ENCODE data around the gene PHTF2.

PHTF2 gene

GRCh38 chr7:77899516-77899915, 100.9 kb downstream of the PHTF2 start:
- Histone ChIP-seq H3K9me3 (ENCODE audit: control insufficient read depth in 2 of 2, low read length in 2 of 2) (no peaks in the 10 kb centered on the region), H3K27ac (ENCODE audit: low read length) (no peak overlapping the region), H3K4me3 (ENCODE audit: low read length in 2 of 2) (no peak overlapping the region), H3K4me1 (ENCODE audit: control insufficient read depth, insufficient read depth, low read length) (no peaks in the 10 kb centered on the region), H3K27me3 (ENCODE audit: control insufficient read depth in 1 of 2, insufficient read depth in 2 of 2, low read length in 2 of 2) (no peaks in the 10 kb centered on the region), H3K36me3 (ENCODE audit: control insufficient read depth in 2 of 2, insufficient read depth in 2 of 2, low read length in 2 of 2) (peaks cover 0 to 4% of the 10 kb centered on the region in 2 donors), H3K9ac (ENCODE audit: low read length in 2 of 2) (no peak overlapping the region)

GRCh38 chr7:77903597-77903996, 105.0 kb downstream of the PHTF2 start:
- no peak overlapping the region for H3K27ac ChIP-seq (ENCODE audit: low read length)
- H3K9me3 ChIP-seq (ENCODE audit: control insufficient read depth in 2 of 2, low read length in 2 of 2) = no peaks in the 10 kb centered on the region
- H3K27me3 ChIP-seq (ENCODE audit: control insufficient read depth in 1 of 2, insufficient read depth in 2 of 2, low read length in 2 of 2) = no peaks in the 10 kb centered on the region
- H3K9ac ChIP-seq (ENCODE audit: low read length in 2 of 2) = no peak overlapping the region
- no peaks in the 10 kb centered on the region for H3K4me1 ChIP-seq (ENCODE audit: control insufficient read depth, insufficient read depth, low read length)
- H3K36me3 ChIP-seq (ENCODE audit: control insufficient read depth in 2 of 2, insufficient read depth in 2 of 2, low read length in 2 of 2) = peaks cover 0 to 4% of the 10 kb centered on the region in 2 donors
- no peak overlapping the region for H3K4me3 ChIP-seq (ENCODE audit: low read length in 2 of 2)

GRCh38 chr7:77904252-77904651, 105.7 kb downstream of the PHTF2 start:
- H3K9ac ChIP-seq (ENCODE audit: low read length in 2 of 2) = no peak overlapping the region
- H3K36me3 ChIP-seq (ENCODE audit: control insufficient read depth in 2 of 2, insufficient read depth in 2 of 2, low read length in 2 of 2) = peaks cover 0 to 4% of the 10 kb centered on the region in 2 donors
- H3K4me3 ChIP-seq (ENCODE audit: low read length in 2 of 2) = no peak overlapping the region
- no peak overlapping the region for H3K27ac ChIP-seq (ENCODE audit: low read length)
- no peaks in the 10 kb centered on the region for H3K4me1 ChIP-seq (ENCODE audit: control insufficient read depth, insufficient read depth, low read length)
- H3K9me3 ChIP-seq (ENCODE audit: control insufficient read depth in 2 of 2, low read length in 2 of 2) = no peaks in the 10 kb centered on the region
- no peaks in the 10 kb centered on the region for H3K27me3 ChIP-seq (ENCODE audit: control insufficient read depth in 1 of 2, insufficient read depth in 2 of 2, low read length in 2 of 2)

- no peak overlapping the region for H3K4me3 ChIP-seq (ENCODE audit: low read length in 2 of 2)
- H3K27me3 ChIP-seq (ENCODE audit: control insufficient read depth in 1 of 2, insufficient read depth in 2 of 2, low read length in 2 of 2) = no peaks in the 10 kb centered on the region
- H3K9ac ChIP-seq (ENCODE audit: low read length in 2 of 2) = no peak overlapping the region
- no peak overlapping the region for H3K27ac ChIP-seq (ENCODE audit: low read length)
- H3K9me3 ChIP-seq (ENCODE audit: control insufficient read depth in 2 of 2, low read length in 2 of 2) = no peaks in the 10 kb centered on the region
- peaks cover 0 to under 1% of the 10 kb centered on the region in 2 donors for H3K36me3 ChIP-seq (ENCODE audit: control insufficient read depth in 2 of 2, insufficient read depth in 2 of 2, low read length in 2 of 2)
- no peaks in the 10 kb centered on the region for H3K4me1 ChIP-seq (ENCODE audit: control insufficient read depth, insufficient read depth, low read length)
Measured at GRCh38 chr7:77907281-77907680, 108.7 kb downstream of the PHTF2 start.

GRCh38 chr7:77908664-77909063, 110.1 kb downstream of the PHTF2 start:
- no peaks in the 10 kb centered on the region for H3K9me3 ChIP-seq (ENCODE audit: control insufficient read depth in 2 of 2, low read length in 2 of 2)
- H3K36me3 ChIP-seq (ENCODE audit: control insufficient read depth in 2 of 2, insufficient read depth in 2 of 2, low read length in 2 of 2) = no peaks in the 10 kb centered on the region
- no peak overlapping the region for H3K27ac ChIP-seq (ENCODE audit: low read length)

GRCh38 chr7:77910124-77910523, 111.6 kb downstream of the PHTF2 start:
- no peak overlapping the region for H3K27ac ChIP-seq (ENCODE audit: low read length)
- no peaks in the 10 kb centered on the region for H3K36me3 ChIP-seq (ENCODE audit: control insufficient read depth in 2 of 2, insufficient read depth in 2 of 2, low read length in 2 of 2)
- H3K27me3 ChIP-seq (ENCODE audit: control insufficient read depth in 1 of 2, insufficient read depth in 2 of 2, low read length in 2 of 2) = no peaks in the 10 kb centered on the region
- no peak overlapping the region for H3K9ac ChIP-seq (ENCODE audit: low read length in 2 of 2)
- H3K4me1 ChIP-seq (ENCODE audit: control insufficient read depth, insufficient read depth, low read length) = no peaks in the 10 kb centered on the region
- H3K4me3 ChIP-seq (ENCODE audit: low read length in 2 of 2) = no peak overlapping the region
- H3K9me3 ChIP-seq (ENCODE audit: control insufficient read depth in 2 of 2, low read length in 2 of 2) = no peaks in the 10 kb centered on the region

More at GRCh38 chr7:77908664-77909063, 110.1 kb downstream of the PHTF2 start:
- no peaks in the 10 kb centered on the region for H3K27me3 ChIP-seq (ENCODE audit: control insufficient read depth in 1 of 2, insufficient read depth in 2 of 2, low read length in 2 of 2)
- no peak overlapping the region for H3K9ac ChIP-seq (ENCODE audit: low read length in 2 of 2)
- no peak overlapping the region for H3K4me3 ChIP-seq (ENCODE audit: low read length in 2 of 2)
- no peaks in the 10 kb centered on the region for H3K4me1 ChIP-seq (ENCODE audit: control insufficient read depth, insufficient read depth, low read length)

- H3K4me1 ChIP-seq (ENCODE audit: control insufficient read depth, insufficient read depth, low read length) = no peaks in the 10 kb centered on the region
- no peak overlapping the region for H3K27ac ChIP-seq (ENCODE audit: low read length)
- H3K4me3 ChIP-seq (ENCODE audit: low read length in 2 of 2) = no peak overlapping the region
Measured at GRCh38 chr7:77912293-77912692, 113.7 kb downstream of the PHTF2 start.

GRCh38 chr7:77913977-77914607, 115.5 kb downstream of the PHTF2 start:
- Histone ChIP-seq H3K4me1 (ENCODE audit: control insufficient read depth, insufficient read depth, low read length) (no peaks in the 10 kb centered on the region), H3K9me3 (ENCODE audit: control insufficient read depth in 2 of 2, low read length in 2 of 2) (no peaks in the 10 kb centered on the region), H3K4me3 (ENCODE audit: low read length in 2 of 2) (no peak overlapping the region), H3K27ac (ENCODE audit: low read length) (no peak overlapping the region), H3K9ac (ENCODE audit: low read length in 2 of 2) (no peak overlapping the region), H3K27me3 (ENCODE audit: control insufficient read depth in 1 of 2, insufficient read depth in 2 of 2, low read length in 2 of 2) (no peaks in the 10 kb centered on the region), H3K36me3 (ENCODE audit: control insufficient read depth in 2 of 2, insufficient read depth in 2 of 2, low read length in 2 of 2) (no peaks in the 10 kb centered on the region)

More at GRCh38 chr7:77912293-77912692, 113.7 kb downstream of the PHTF2 start:
- Histone ChIP-seq H3K9ac (ENCODE audit: low read length in 2 of 2) (no peak overlapping the region), H3K36me3 (ENCODE audit: control insufficient read depth in 2 of 2, insufficient read depth in 2 of 2, low read length in 2 of 2) (no peaks in the 10 kb centered on the region), H3K9me3 (ENCODE audit: control insufficient read depth in 2 of 2, low read length in 2 of 2) (no peaks in the 10 kb centered on the region), H3K27me3 (ENCODE audit: control insufficient read depth in 1 of 2, insufficient read depth in 2 of 2, low read length in 2 of 2) (no peaks in the 10 kb centered on the region)

GRCh38 chr7:77917500-77918262, 119.1 kb downstream of the PHTF2 start:
- Histone ChIP-seq H3K9me3 (ENCODE audit: control insufficient read depth in 2 of 2, low read length in 2 of 2) (no peaks in the 10 kb centered on the region), H3K27ac (ENCODE audit: low read length) (no peak overlapping the region), H3K36me3 (ENCODE audit: control insufficient read depth in 2 of 2, insufficient read depth in 2 of 2, low read length in 2 of 2) (peaks cover 0 to 3% of the 10 kb centered on the region in 2 donors), H3K4me3 (ENCODE audit: low read length in 2 of 2) (no peak overlapping the region), H3K27me3 (ENCODE audit: control insufficient read depth in 1 of 2, insufficient read depth in 2 of 2, low read length in 2 of 2) (no peaks in the 10 kb centered on the region), H3K4me1 (ENCODE audit: control insufficient read depth, insufficient read depth, low read length) (no peaks in the 10 kb centered on the region), H3K9ac (ENCODE audit: low read length in 2 of 2) (no peak overlapping the region)

GRCh38 chr7:77918676-77919075, 120.1 kb downstream of the PHTF2 start:
- Histone ChIP-seq H3K4me3 (ENCODE audit: low read length in 2 of 2) (no peak overlapping the region), H3K27ac (ENCODE audit: low read length) (no peak overlapping the region), H3K9me3 (ENCODE audit: control insufficient read depth in 2 of 2, low read length in 2 of 2) (no peaks in the 10 kb centered on the region), H3K27me3 (ENCODE audit: control insufficient read depth in 1 of 2, insufficient read depth in 2 of 2, low read length in 2 of 2) (no peaks in the 10 kb centered on the region), H3K36me3 (ENCODE audit: control insufficient read depth in 2 of 2, insufficient read depth in 2 of 2, low read length in 2 of 2) (peaks cover 0 to 6% of the 10 kb centered on the region in 2 donors), H3K9ac (ENCODE audit: low read length in 2 of 2) (no peak overlapping the region), H3K4me1 (ENCODE audit: control insufficient read depth, insufficient read depth, low read length) (no peaks in the 10 kb centered on the region)

- Histone ChIP-seq H3K4me1 (ENCODE audit: control insufficient read depth, insufficient read depth, low read length) (no peaks in the 10 kb centered on the region), H3K9ac (ENCODE audit: low read length in 2 of 2) (no peak overlapping the region), H3K36me3 (ENCODE audit: control insufficient read depth in 2 of 2, insufficient read depth in 2 of 2, low read length in 2 of 2) (peaks cover 0 to 6% of the 10 kb centered on the region in 2 donors), H3K27ac (ENCODE audit: low read length) (no peak overlapping the region), H3K9me3 (ENCODE audit: control insufficient read depth in 2 of 2, low read length in 2 of 2) (no peaks in the 10 kb centered on the region), H3K4me3 (ENCODE audit: low read length in 2 of 2) (no peak overlapping the region), H3K27me3 (ENCODE audit: control insufficient read depth in 1 of 2, insufficient read depth in 2 of 2, low read length in 2 of 2) (no peaks in the 10 kb centered on the region)
Measured at GRCh38 chr7:77923419-77923818, 124.8 kb downstream of the PHTF2 start.

All from stomach smooth muscle (tissue), 2 donors.